ENCODE measurements around the gene PTPRG. TPM values are rescaled to one million over a fixed set of nuclear protein-coding genes. Genes with fewer than 3 reads are reported as not detected.

Gene PTPRG
- total RNA-seq, 2 experiments from 2014 or later: 0.13 to 0.70 TPM

DNA sequence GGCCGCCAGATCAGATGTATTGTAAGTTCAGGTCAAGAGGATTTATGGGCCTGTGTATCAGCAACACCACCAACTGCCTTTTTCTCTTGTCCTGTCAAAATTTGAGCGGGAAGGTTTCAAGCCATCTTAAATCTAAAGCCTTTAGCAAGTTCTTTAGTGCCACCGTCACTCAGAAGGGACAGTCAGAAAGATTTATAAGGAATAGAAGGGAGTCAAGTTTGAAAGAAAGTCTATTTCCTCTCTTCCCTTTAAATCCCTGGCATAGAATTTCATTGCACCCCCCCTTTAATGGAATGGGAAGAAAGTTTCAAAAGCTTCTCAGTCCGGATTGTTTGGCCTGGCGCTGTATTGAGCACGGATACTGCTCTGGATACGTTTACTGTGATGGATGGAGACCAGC lies 452.6 kb downstream of the PTPRG start:
- intact Hi-C loops (cut with micrococcal nuclease; ENCODE audit: unreplicated experiment): no loop called here
- Histone ChIP-seq H3K4me3 (ENCODE audit: low read depth, low read length, poor library complexity, severe bottlenecking) (no peak overlapping the region), H3K4me1 (ENCODE audit: insufficient read depth, low read length, poor library complexity, severe bottlenecking) (no peaks in the 10 kb centered on the region), H3K36me3 (ENCODE audit: insufficient read depth, low read length) (no peaks in the 10 kb centered on the region), H3K9me2 (ENCODE audit: insufficient read depth, low read length) (no peaks in the 10 kb centered on the region), H3K27ac (ENCODE audit: low read depth, low read length, poor library complexity, severe bottlenecking) (no peak overlapping the region), H3K79me2 (ENCODE audit: insufficient read depth, low read depth, low read length) (no peaks in the 10 kb centered on the region), H3K4me2 (ENCODE audit: low read length) (no peak overlapping the region), H4K20me1 (ENCODE audit: insufficient read depth, low read length) (no peaks in the 10 kb centered on the region), H3K9me3 (ENCODE audit: low read length) (no peaks in the 10 kb centered on the region), H2AFZ (ENCODE audit: low read length) (no peak overlapping the region)
- ChIA-PET POLR2A (interaction anchor here (0.6 to 1.1 kb wide), 4 partner anchors 23 to 1510 kb away, joined by 3 read pairs; no protein-coding TSS in a partner anchor), CTCF (ENCODE audit: unreplicated experiment) (no interaction called here)
- BruUV-seq (replicated peaks): no TSS peak
- TF ChIP-seq, protein P1, sequence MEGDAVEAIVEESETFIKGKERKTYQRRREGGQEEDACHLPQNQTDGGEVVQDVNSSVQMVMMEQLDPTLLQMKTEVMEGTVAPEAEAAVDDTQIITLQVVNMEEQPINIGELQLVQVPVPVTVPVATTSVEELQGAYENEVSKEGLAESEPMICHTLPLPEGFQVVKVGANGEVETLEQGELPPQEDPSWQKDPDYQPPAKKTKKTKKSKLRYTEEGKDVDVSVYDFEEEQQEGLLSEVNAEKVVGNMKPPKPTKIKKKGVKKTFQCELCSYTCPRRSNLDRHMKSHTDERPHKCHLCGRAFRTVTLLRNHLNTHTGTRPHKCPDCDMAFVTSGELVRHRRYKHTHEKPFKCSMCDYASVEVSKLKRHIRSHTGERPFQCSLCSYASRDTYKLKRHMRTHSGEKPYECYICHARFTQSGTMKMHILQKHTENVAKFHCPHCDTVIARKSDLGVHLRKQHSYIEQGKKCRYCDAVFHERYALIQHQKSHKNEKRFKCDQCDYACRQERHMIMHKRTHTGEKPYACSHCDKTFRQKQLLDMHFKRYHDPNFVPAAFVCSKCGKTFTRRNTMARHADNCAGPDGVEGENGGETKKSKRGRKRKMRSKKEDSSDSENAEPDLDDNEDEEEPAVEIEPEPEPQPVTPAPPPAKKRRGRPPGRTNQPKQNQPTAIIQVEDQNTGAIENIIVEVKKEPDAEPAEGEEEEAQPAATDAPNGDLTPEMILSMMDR (conservative IDR thresholded peaks at IDR 0.05; ENCODE audit: low read length): no peak
- TF ChIP-seq EZH2phosphoT487 (IDR thresholded peaks at IDR 0.05; ENCODE audit: borderline replicate concordance, low read depth, low read length): no peak
- no peak for DNase-seq (ENCODE audit: low spot score)

DNA sequence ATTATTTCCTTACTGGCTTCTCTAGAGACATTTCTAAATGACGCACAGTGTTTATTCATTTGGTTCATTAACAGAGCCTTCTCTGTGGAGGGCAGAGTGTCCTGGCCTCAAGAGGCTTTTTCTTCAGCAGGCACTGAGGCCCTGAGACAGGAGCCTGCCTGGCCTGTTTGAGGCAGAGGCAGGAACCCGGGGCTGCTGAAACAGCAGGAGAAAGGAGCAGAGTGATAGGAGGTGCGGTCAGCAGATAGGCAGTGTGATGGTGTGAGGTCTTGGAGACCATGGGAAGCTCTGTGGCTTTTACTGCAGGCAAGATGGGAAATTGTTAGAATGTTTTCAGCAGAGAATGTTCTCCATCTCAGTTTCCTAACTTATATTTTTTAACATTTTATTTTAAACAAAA lies 453.7 kb downstream of the PTPRG start:
- no TSS peak for BruUV-seq (replicated peaks)
- no peak for TF ChIP-seq EZH2phosphoT487 (IDR thresholded peaks at IDR 0.05; ENCODE audit: borderline replicate concordance, low read depth, low read length)
- TF ChIP-seq, protein P1 (conservative IDR thresholded peaks at IDR 0.05; ENCODE audit: low read length): no peak
- Histone ChIP-seq H3K4me3 (ENCODE audit: low read depth, low read length, poor library complexity, severe bottlenecking) (no peak overlapping the region), H2AFZ (ENCODE audit: low read length) (no peak overlapping the region), H3K9me2 (ENCODE audit: insufficient read depth, low read length) (no peaks in the 10 kb centered on the region), H4K20me1 (ENCODE audit: insufficient read depth, low read length) (no peaks in the 10 kb centered on the region), H3K36me3 (ENCODE audit: insufficient read depth, low read length) (no peaks in the 10 kb centered on the region), H3K79me2 (ENCODE audit: insufficient read depth, low read depth, low read length) (no peaks in the 10 kb centered on the region), H3K27ac (ENCODE audit: low read depth, low read length, poor library complexity, severe bottlenecking) (no peak overlapping the region), H3K9me3 (ENCODE audit: low read length) (no peaks in the 10 kb centered on the region), H3K4me2 (ENCODE audit: low read length) (no peak overlapping the region), H3K4me1 (ENCODE audit: insufficient read depth, low read length, poor library complexity, severe bottlenecking) (no peaks in the 10 kb centered on the region)
- no peak for DNase-seq (ENCODE audit: low spot score)
- intact Hi-C loops (cut with micrococcal nuclease; ENCODE audit: unreplicated experiment): no loop called here
- POLR2A ChIA-PET: interaction anchor here (1.1 kb wide), 1 partner anchor 24 kb away, joined by 3 read pairs; no protein-coding TSS in a partner anchor
- CTCF ChIA-PET (ENCODE audit: unreplicated experiment): no interaction called here

DNA sequence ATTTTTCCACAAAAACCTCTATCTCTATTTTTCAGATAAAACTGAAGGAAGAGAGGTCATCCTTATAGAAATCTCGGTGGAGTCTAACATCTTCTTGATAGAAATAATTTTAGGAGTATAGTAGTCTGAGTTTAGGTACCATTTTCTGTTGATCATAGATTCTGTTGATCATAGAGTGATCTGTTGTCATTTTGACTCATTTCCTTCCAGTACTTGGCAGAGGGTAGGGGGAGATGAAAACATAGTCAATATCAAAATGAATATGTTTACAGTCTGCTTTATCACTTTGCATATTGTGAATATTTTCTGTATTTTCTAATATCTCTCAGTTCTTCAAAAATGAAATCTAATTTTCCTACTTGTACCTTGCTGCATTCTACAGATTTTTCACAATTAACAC lies 458.5 kb downstream of the PTPRG start:
- no peaks in the 10 kb centered on the region for H3K4me1 ChIP-seq (ENCODE audit: insufficient read depth, low read length, poor library complexity, severe bottlenecking)
- H3K4me2 ChIP-seq (ENCODE audit: low read length): no peak overlapping the region
- CTCF ChIA-PET (ENCODE audit: unreplicated experiment): no interaction called here
- no peak overlapping the region for H2AFZ ChIP-seq (ENCODE audit: low read length)
- no peaks in the 10 kb centered on the region for H3K36me3 ChIP-seq (ENCODE audit: insufficient read depth, low read length)
- no peaks in the 10 kb centered on the region for H4K20me1 ChIP-seq (ENCODE audit: insufficient read depth, low read length)
- no peaks in the 10 kb centered on the region for H3K9me3 ChIP-seq (ENCODE audit: low read length)
- H3K27ac ChIP-seq (ENCODE audit: low read depth, low read length, poor library complexity, severe bottlenecking): no peak overlapping the region
- TF ChIP-seq, protein P1 (conservative IDR thresholded peaks at IDR 0.05; ENCODE audit: low read length): no peak
- TF ChIP-seq EZH2phosphoT487 (IDR thresholded peaks at IDR 0.05; ENCODE audit: borderline replicate concordance, low read depth, low read length): no peak
- no TSS peak for BruUV-seq (replicated peaks)
- no peaks in the 10 kb centered on the region for H3K9me2 ChIP-seq (ENCODE audit: insufficient read depth, low read length)
- no peaks in the 10 kb centered on the region for H3K79me2 ChIP-seq (ENCODE audit: insufficient read depth, low read depth, low read length)
- intact Hi-C loops (cut with micrococcal nuclease; ENCODE audit: unreplicated experiment): no loop called here
- POLR2A ChIA-PET: no interaction called here
- DNase-seq (ENCODE audit: low spot score): no peak
- no peak overlapping the region for H3K4me3 ChIP-seq (ENCODE audit: low read depth, low read length, poor library complexity, severe bottlenecking)
